A549 (cell line): Measurements from ENCODE around the gene PDCD1LG2. TPM values are rescaled to one million over a fixed set of nuclear protein-coding genes. Genes with fewer than 3 reads are reported as not detected.
A peak's percentile ranks its signal among the peaks of the same experiment; 100 is the strongest.

ENCODE experiments used
- ATAC-seq, 2 experiments: fragments of 200-7000 bp in 1 of 2; fragments of >200 bp in 1 of 2; cut with Nextera tagmentation in 1 of 2; cut with Tn5 transposase in 1 of 2; 3 replicates each; pipeline versions ENCODE4 v1.8.0 to v1.9.1; 2018 to 2020; ENCODE audit warnings: mild to moderate bottlenecking in 1 of 2, moderate library complexity in 1 of 2
- CTCF ChIA-PET: fragments of 300-600 bp; sonication (Branson Sonifier 250); formaldehyde crosslinking; extraction: SDS; loops from one replicate; lab custom pipeline; 2021; ENCODE audit warnings: antibody characterized with exemption, inconsistent platforms; lab: Yijun Ruan, JAX
- POLR2A ChIA-PET: fragments of 350-600 bp; formaldehyde crosslinking; extraction: SDS; loops from one replicate; lab custom pipeline; 2021; ENCODE audit warnings: antibody characterized with exemption, inconsistent platforms; lab: Yijun Ruan, JAX
- DNase-seq, 2 experiments: peaks; one replicate each; pipeline versions ENCODE4 v3.0.0 to v3.0.0-alpha.2; 2011 to 2016; ENCODE audit warnings: low read depth in 1 of 2, low spot score in 1 of 2
- FAIRE-seq: peaks from 2 replicates; lab custom pipeline; 2011; peaks lifted over from hg19 to GRCh38; lab: Jason Lieb, UNC
- H3K27ac ChIP-seq, 2 experiments: fragments of >200 bp; sonication (Bioruptor Twin); formaldehyde crosslinking; 3 replicates each; pipeline ENCODE4 v1.5.1; 2016 to 2017
- H3K4me1 ChIP-seq: fragments of >200 bp; sonication (Bioruptor Twin); formaldehyde crosslinking; 3 replicates; pipeline ENCODE4 v1.6.1; 2016
- H3K4me2 ChIP-seq: fragments of >200 bp; sonication (Bioruptor Twin); formaldehyde crosslinking; 3 replicates; pipeline ENCODE4 v1.6.1; 2016
- H3K4me3 ChIP-seq: fragments of >200 bp; sonication (Bioruptor Twin); formaldehyde crosslinking; 3 replicates; pipeline ENCODE4 v1.5.1; 2016
- H3K9me3 ChIP-seq: fragments of >200 bp; sonication (Bioruptor Twin); formaldehyde crosslinking; 3 replicates; pipeline ENCODE4 v1.6.1; 2016
- BHLHE40 ChIP-seq: IDR thresholded peaks from 2 replicates; pipeline ENCODE4 v1.6.1; 2012; ENCODE audit warnings: low read depth, low read length, inconsistent platforms
- CBX2 ChIP-seq: fragments of 200-600 bp; sonication (generic); IDR thresholded peaks from 2 replicates; pipeline ENCODE4 v1.6.1; 2016; ENCODE audit warnings: low read depth, mild to moderate bottlenecking, borderline replicate concordance
- CEBPB ChIP-seq, 2 experiments: fragments of >200 bp in 1 of 2; sonication (Bioruptor Twin) in 1 of 2; formaldehyde crosslinking in 1 of 2; IDR thresholded peaks; 2 replicates each; pipeline ENCODE4 v1.6.1; 2012 to 2016
- CHD2 ChIP-seq: fragments of 150-350 bp; IDR thresholded peaks from 2 replicates; pipeline ENCODE4 v1.6.1; 2014; ENCODE audit warnings: low read length; ENCODE audit not compliant: partially characterized antibody
- EHF ChIP-seq: fragments of 250-450 bp; sonication (Bioruptor Pico); IDR thresholded peaks from 2 replicates; pipeline ENCODE4 v1.5.0; 2020; ENCODE audit warnings: mild to moderate bottlenecking
- FOSB ChIP-seq: fragments of 250-450 bp; sonication (Bioruptor Pico); IDR thresholded peaks from 2 replicates; pipeline ENCODE4 v1.5.0; 2020; ENCODE audit warnings: mild to moderate bottlenecking, moderate library complexity
- GATA3 ChIP-seq: IDR thresholded peaks from 2 replicates; pipeline ENCODE4 v1.6.1; 2012; ENCODE audit warnings: borderline replicate concordance
- HOXB5 ChIP-seq: fragments of 250-450 bp; sonication (Bioruptor Pico); IDR thresholded peaks from 2 replicates; pipeline ENCODE4 v1.5.0; 2020; ENCODE audit warnings: mild to moderate bottlenecking, moderate library complexity
- JUN ChIP-seq, 2 experiments: fragments of >200 bp; sonication (Bioruptor Twin); formaldehyde crosslinking; IDR thresholded peaks; 2 replicates in 1 of 2; 3 replicates in 1 of 2; pipeline ENCODE4 v1.6.1; 2016 to 2017
- KDM1A ChIP-seq: fragments of 200-600 bp; sonication (generic); IDR thresholded peaks from 2 replicates; pipeline ENCODE4 v1.6.1; 2016; ENCODE audit warnings: low read depth, mild to moderate bottlenecking
- MAFK ChIP-seq: fragments of 450-650 bp; IDR thresholded peaks from 2 replicates; pipeline ENCODE4 v1.6.1; 2014; ENCODE audit not compliant: partially characterized antibody
- MYC ChIP-seq: IDR thresholded peaks from 2 replicates; pipeline ENCODE4 v1.6.1; 2012; ENCODE audit warnings: mild to moderate bottlenecking, inconsistent platforms, low read length, improper control_type of control experiment, borderline replicate concordance
- NFE2L2 ChIP-seq: fragments of 150-350 bp; conservative IDR thresholded peaks from 2 replicates; pipeline ENCODE4 v1.6.1; 2014; ENCODE audit warnings: low read length
- NPAS2 ChIP-seq: fragments of 250-450 bp; sonication (Bioruptor Pico); IDR thresholded peaks from 2 replicates; pipeline ENCODE4 v1.8.0; 2022; ENCODE audit warnings: mild to moderate bottlenecking, moderate library complexity, borderline replicate concordance
- RAD21 ChIP-seq, 2 experiments: fragments of >200 bp in 1 of 2; sonication (Bioruptor Twin) in 1 of 2; formaldehyde crosslinking in 1 of 2; IDR thresholded peaks in 1 of 2; conservative IDR thresholded peaks in 1 of 2; 2 replicates in 1 of 2; 3 replicates in 1 of 2; pipeline ENCODE4 v1.6.1; 2012 to 2018; ENCODE audit warnings: inconsistent platforms in 1 of 2
- RNF2 ChIP-seq: fragments of 200-600 bp; sonication (generic); IDR thresholded peaks from 2 replicates; pipeline ENCODE4 v1.6.1; 2016; ENCODE audit warnings: low read depth, mild to moderate bottlenecking, antibody characterized with exemption, moderate library complexity, borderline replicate concordance
- SREBF2 ChIP-seq: fragments of 450-650 bp; IDR thresholded peaks from 2 replicates; pipeline ENCODE4 v1.6.1; 2014; ENCODE audit warnings: mild to moderate bottlenecking, moderate library complexity
- TP53 ChIP-seq: fragments of 250-450 bp; sonication (Bioruptor Pico); IDR thresholded peaks from 2 replicates; pipeline ENCODE4 v1.5.0; 2021; ENCODE audit warnings: mild to moderate bottlenecking, moderate library complexity
- ZC3H11A ChIP-seq: fragments of 450-650 bp; IDR thresholded peaks from 2 replicates; pipeline ENCODE4 v1.6.1; 2014; ENCODE audit warnings: antibody characterized with exemption, mild to moderate bottlenecking
- ZFP36 ChIP-seq: fragments of 450-650 bp; IDR thresholded peaks from 2 replicates; pipeline ENCODE4 v1.6.1; 2014; ENCODE audit warnings: borderline replicate concordance; ENCODE audit not compliant: partially characterized antibody
- WGBS: methylation state at CpG from one replicate; pipeline ENCODE4 v1.1.6; 2017; ENCODE audit errors: missing lambda C conversion rate; 5-methylcytosine and 5-hydroxymethylcytosine counted together
- polyA plus RNA-seq, 4 experiments: library from polyadenylated mRNA; depleted of rRNA in 3 of 4; stranded (reverse); fragments of >200 nt; fragmentation: RNase III in 1 of 4; extraction: RNeasy Plus Mini Kit Qiagen cat#74134 plus additional on column Dnase treatment in 1 of 4; gene quantifications; 2 replicates in 3 of 4; 3 replicates in 1 of 4; pipeline ENCODE4 v1.2.3, GENCODE V29; 2011 to 2017
- TF ChIP-seq, protein P1 (sequence below): IDR thresholded peaks from 2 replicates; pipeline ENCODE4 v1.6.1; 2012
- TF ChIP-seq, protein P2 (sequence below): IDR thresholded peaks from 2 replicates; pipeline ENCODE4 v1.6.1; 2012; ENCODE audit warnings: low read depth, borderline replicate concordance
- TF ChIP-seq, protein P3 (sequence below): fragments of >200 bp; sonication (Bioruptor Twin); formaldehyde crosslinking; IDR thresholded peaks from 3 replicates; pipeline ENCODE4 v1.5.1; 2016
- TF ChIP-seq, protein P4 (sequence below): fragments of 250-450 bp; sonication (Bioruptor Pico); IDR thresholded peaks from 2 replicates; pipeline ENCODE4 v1.5.0; 2021; ENCODE audit warnings: mild to moderate bottlenecking, moderate library complexity, borderline replicate concordance
- TF ChIP-seq, protein P5 (sequence below): fragments of 200-600 bp; sonication (generic); IDR thresholded peaks from 2 replicates; pipeline ENCODE4 v1.6.1; 2016; ENCODE audit warnings: antibody characterized with exemption, mild to moderate bottlenecking, moderate library complexity

The PDCD1LG2 gene
- polyA plus RNA-seq, 2 of the 4 experiments (the other 2 are of a cell fraction): 0.53 TPM

DNA sequence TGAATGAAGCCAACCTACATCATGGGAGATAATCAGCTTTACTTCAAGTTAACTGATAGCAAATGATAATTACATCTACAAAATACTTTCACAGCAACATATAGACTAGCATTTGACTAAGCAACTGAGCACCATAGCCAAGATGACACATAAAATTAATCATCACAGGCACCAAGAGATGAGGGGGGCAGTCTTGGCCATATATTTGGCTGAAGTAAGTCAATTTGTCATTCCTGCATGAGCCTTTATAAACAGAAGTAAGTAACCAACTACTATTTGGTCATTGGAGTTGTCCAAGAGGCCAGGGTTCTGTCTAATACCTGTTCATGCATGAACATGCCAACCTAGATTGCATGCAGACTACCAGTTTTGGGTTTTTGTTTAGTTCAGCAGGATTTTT lies 53.6 kb downstream of the PDCD1LG2 start:
- Histone ChIP-seq H3K4me1 (no peaks in the 10 kb centered on the region), H3K4me2 (no peak overlapping the region), H3K27ac (no peak overlapping the region), H3K9me3 (no peaks in the 10 kb centered on the region), H3K4me3 (no peak overlapping the region)
- DNase-seq (no peak), FAIRE-seq (no peak), ATAC-seq (no peak)
- POLR2A ChIA-PET: no interaction called here
- CTCF ChIA-PET: interaction anchor here (1.1 to 2.0 kb wide), 2 partner anchors 11 to 26 kb away, joined by 3 to 7 read pairs; no protein-coding TSS in a partner anchor
- no peak for TF ChIP-seq RNF2
- TF ChIP-seq, protein P1, sequence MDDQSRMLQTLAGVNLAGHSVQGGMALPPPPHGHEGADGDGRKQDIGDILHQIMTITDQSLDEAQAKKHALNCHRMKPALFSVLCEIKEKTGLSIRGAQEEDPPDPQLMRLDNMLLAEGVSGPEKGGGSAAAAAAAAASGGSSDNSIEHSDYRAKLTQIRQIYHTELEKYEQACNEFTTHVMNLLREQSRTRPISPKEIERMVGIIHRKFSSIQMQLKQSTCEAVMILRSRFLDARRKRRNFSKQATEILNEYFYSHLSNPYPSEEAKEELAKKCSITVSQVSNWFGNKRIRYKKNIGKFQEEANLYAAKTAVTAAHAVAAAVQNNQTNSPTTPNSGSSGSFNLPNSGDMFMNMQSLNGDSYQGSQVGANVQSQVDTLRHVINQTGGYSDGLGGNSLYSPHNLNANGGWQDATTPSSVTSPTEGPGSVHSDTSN: no peak
- no peak for TF ChIP-seq JUN (IDR thresholded peaks at IDR 0.05)
- no peak for TF ChIP-seq MYC
- no peak for TF ChIP-seq MAFK
- no peak for TF ChIP-seq KDM1A
- no peak for TF ChIP-seq SREBF2
- TF ChIP-seq, protein P2, sequence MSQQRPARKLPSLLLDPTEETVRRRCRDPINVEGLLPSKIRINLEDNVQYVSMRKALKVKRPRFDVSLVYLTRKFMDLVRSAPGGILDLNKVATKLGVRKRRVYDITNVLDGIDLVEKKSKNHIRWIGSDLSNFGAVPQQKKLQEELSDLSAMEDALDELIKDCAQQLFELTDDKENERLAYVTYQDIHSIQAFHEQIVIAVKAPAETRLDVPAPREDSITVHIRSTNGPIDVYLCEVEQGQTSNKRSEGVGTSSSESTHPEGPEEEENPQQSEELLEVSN: no peak
- no peak for TF ChIP-seq TP53 (CRISPR knock-in tag)
- no peak for TF ChIP-seq GATA3
- TF ChIP-seq FOSB (CRISPR knock-in tag): no peak
- TF ChIP-seq, protein P3, sequence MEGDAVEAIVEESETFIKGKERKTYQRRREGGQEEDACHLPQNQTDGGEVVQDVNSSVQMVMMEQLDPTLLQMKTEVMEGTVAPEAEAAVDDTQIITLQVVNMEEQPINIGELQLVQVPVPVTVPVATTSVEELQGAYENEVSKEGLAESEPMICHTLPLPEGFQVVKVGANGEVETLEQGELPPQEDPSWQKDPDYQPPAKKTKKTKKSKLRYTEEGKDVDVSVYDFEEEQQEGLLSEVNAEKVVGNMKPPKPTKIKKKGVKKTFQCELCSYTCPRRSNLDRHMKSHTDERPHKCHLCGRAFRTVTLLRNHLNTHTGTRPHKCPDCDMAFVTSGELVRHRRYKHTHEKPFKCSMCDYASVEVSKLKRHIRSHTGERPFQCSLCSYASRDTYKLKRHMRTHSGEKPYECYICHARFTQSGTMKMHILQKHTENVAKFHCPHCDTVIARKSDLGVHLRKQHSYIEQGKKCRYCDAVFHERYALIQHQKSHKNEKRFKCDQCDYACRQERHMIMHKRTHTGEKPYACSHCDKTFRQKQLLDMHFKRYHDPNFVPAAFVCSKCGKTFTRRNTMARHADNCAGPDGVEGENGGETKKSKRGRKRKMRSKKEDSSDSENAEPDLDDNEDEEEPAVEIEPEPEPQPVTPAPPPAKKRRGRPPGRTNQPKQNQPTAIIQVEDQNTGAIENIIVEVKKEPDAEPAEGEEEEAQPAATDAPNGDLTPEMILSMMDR: no peak
- no peak for TF ChIP-seq RAD21 (conservative IDR thresholded peaks at IDR 0.05 in 1 of 2, IDR thresholded peaks at IDR 0.05 in 1 of 2)
- TF ChIP-seq ZFP36: no peak
- no peak for TF ChIP-seq NPAS2 (CRISPR knock-in tag)

DNA sequence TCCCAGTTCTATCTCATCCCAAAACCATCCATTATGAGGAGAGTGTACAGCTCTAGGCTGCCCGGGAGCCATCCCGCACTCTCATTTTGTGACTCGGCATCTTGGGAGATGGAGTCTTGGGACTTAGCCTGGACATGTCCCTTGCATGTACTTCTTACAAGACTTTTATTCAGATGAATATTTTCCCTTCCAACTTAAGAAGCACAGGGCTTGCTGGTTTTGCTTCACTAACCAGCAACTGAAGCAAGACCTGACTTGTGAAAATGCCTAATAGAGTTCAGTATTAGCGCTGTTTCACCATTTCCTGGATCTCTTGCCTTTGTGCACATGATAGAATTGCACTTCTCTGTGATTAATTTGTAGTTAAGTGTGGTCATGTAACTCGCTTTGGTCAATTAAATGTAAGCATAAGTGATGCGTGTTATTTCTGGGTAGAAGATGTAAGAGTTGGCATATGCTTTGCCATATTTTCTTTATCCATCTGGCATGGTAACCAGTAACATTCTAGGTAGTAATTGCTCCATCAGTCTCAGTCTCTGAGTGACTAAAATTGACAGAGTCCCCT lies 55.8 kb downstream of the PDCD1LG2 start:
- DNase-seq (no peak), FAIRE-seq (no peak), ATAC-seq (no peak)
- ChIA-PET POLR2A (no interaction called here), CTCF (interaction anchor here (2.2 kb wide), 1 partner anchor 24 kb away, joined by 7 read pairs; no protein-coding TSS in a partner anchor)
- Histone ChIP-seq H3K4me2 (no peak overlapping the region), H3K4me3 (no peak overlapping the region), H3K4me1 (no peaks in the 10 kb centered on the region), H3K27ac (0 out of 6 replicates have a peak overlapping the region, but pooled peaks of 1 of the 2 experiments have one; percentile 15), H3K9me3 (no peaks in the 10 kb centered on the region)
- TF ChIP-seq NPAS2 (CRISPR knock-in tag): no peak
- TF ChIP-seq ZC3H11A: no peak
- no peak for TF ChIP-seq EHF
- no peak for TF ChIP-seq CEBPB (IDR thresholded peaks at IDR 0.05)
- TF ChIP-seq JUN (IDR thresholded peaks at IDR 0.05): no peak
- no peak for TF ChIP-seq MYC
- TF ChIP-seq, protein P4, sequence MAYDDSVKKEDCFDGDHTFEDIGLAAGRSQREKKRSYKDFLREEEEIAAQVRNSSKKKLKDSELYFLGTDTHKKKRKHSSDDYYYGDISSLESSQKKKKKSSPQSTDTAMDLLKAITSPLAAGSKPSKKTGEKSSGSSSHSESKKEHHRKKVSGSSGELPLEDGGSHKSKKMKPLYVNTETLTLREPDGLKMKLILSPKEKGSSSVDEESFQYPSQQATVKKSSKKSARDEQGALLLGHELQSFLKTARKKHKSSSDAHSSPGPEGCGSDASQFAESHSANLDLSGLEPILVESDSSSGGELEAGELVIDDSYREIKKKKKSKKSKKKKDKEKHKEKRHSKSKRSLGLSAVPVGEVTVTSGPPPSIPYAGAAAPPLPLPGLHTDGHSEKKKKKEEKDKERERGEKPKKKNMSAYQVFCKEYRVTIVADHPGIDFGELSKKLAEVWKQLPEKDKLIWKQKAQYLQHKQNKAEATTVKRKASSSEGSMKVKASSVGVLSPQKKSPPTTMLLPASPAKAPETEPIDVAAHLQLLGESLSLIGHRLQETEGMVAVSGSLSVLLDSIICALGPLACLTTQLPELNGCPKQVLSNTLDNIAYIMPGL (CRISPR knock-in tag): no peak
- no peak for TF ChIP-seq HOXB5
- TF ChIP-seq CHD2: no peak
- no peak for TF ChIP-seq NFE2L2
- TF ChIP-seq MAFK: no peak
- TF ChIP-seq CBX2: no peak
- TF ChIP-seq, protein P5, sequence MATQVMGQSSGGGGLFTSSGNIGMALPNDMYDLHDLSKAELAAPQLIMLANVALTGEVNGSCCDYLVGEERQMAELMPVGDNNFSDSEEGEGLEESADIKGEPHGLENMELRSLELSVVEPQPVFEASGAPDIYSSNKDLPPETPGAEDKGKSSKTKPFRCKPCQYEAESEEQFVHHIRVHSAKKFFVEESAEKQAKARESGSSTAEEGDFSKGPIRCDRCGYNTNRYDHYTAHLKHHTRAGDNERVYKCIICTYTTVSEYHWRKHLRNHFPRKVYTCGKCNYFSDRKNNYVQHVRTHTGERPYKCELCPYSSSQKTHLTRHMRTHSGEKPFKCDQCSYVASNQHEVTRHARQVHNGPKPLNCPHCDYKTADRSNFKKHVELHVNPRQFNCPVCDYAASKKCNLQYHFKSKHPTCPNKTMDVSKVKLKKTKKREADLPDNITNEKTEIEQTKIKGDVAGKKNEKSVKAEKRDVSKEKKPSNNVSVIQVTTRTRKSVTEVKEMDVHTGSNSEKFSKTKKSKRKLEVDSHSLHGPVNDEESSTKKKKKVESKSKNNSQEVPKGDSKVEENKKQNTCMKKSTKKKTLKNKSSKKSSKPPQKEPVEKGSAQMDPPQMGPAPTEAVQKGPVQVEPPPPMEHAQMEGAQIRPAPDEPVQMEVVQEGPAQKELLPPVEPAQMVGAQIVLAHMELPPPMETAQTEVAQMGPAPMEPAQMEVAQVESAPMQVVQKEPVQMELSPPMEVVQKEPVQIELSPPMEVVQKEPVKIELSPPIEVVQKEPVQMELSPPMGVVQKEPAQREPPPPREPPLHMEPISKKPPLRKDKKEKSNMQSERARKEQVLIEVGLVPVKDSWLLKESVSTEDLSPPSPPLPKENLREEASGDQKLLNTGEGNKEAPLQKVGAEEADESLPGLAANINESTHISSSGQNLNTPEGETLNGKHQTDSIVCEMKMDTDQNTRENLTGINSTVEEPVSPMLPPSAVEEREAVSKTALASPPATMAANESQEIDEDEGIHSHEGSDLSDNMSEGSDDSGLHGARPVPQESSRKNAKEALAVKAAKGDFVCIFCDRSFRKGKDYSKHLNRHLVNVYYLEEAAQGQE: no peak
- TF ChIP-seq BHLHE40: no peak
- no peak for TF ChIP-seq GATA3
- 84% methylated on average over 6 of the region's 6 CpGs for WGBS
